Mammary epithelial cell (primary cell): ENCODE results near the gene TRIP13.

Experiments
- CTCF ChIP-seq, 2 donors: IDR thresholded peaks in 1 of 2; conservative IDR thresholded peaks in 1 of 2; 2 replicates each; pipeline ENCODE4 v1.5.1; 2011 to 2012; ENCODE audit warnings: inconsistent platforms in 2 of 2, low read length in 2 of 2, mild to moderate bottlenecking in 2 of 2, control low read depth in 1 of 2, low read depth in 1 of 2; ENCODE audit not compliant: insufficient read depth in 1 of 2; ENCODE audit errors: extremely low read depth in 1 of 2
- EZH2 ChIP-seq: IDR thresholded peaks from 2 replicates; pipeline ENCODE4 v1.6.1; 2012; ENCODE audit warnings: low read length, inconsistent platforms, borderline replicate concordance

GRCh38 chr5:923281-923873, 30.7 kb downstream of the TRIP13 start:
- TF ChIP-seq CTCF (conservative IDR thresholded peaks at IDR 0.05 in 1 of 2, IDR thresholded peaks at IDR 0.05 in 1 of 2; ENCODE audit: extremely low read depth in 1 of 2, insufficient read depth in 1 of 2, low read depth in 1 of 2, low read length in 2 of 2) = peak; percentile 75 to 93
- no peak for TF ChIP-seq EZH2
